ES-I3 (cell line): ENCODE measurements around the gene SH2D5.

Experiments used
- H3K36me3 ChIP-seq: 2 replicates; pipeline ENCODE4 v1.6.1; 2013; ENCODE audit warnings: mild to moderate bottlenecking, low read length, control low read depth, moderate library complexity; ENCODE audit not compliant: insufficient read depth
- H3K4me1 ChIP-seq: 2 replicates; pipeline ENCODE4 v1.6.1; 2013; ENCODE audit warnings: mild to moderate bottlenecking, control low read depth, low read length; ENCODE audit not compliant: insufficient read depth
- H3K9ac ChIP-seq: 2 replicates; pipeline ENCODE4 v1.6.1; 2013; ENCODE audit warnings: low read depth, mild to moderate bottlenecking, low read length, moderate library complexity
- H3K9me3 ChIP-seq: 2 replicates; pipeline ENCODE4 v1.6.1; 2013; ENCODE audit warnings: mild to moderate bottlenecking, low read length, moderate library complexity; ENCODE audit not compliant: control insufficient read depth, insufficient read depth

Gene SH2D5

DNA sequence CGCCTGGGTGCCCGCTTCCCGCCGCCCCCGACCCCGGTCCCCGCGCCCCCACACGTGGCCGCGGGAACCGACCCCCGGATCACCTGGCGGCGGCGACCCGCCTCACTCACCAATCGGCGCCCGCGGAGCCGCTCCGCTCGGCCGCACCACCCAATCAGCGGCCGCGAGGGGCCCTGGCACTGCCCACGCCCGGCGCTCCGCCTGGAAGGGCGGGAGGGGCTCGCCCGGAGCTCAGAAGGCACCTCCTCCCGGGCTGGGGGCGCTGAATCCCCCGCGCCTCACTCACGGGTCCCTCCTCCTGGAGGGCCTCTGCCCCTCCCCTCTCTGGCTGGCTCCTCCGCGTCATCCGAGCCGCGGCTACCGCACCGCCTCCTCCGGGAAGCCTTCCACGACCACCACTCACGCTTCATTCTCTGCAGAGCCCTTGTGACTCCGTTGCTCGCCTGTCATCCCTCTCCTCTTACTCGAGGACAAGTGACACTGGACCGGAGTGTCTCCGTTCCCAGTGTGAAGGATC, 374 bp downstream of the SH2D5 start:
- Histone ChIP-seq H3K9ac (peak overlapping the region; percentile 51; the same call in 1 of the 2 replicates), H3K4me1 (peaks cover 22% of the 10 kb centered on the region)

DNA sequence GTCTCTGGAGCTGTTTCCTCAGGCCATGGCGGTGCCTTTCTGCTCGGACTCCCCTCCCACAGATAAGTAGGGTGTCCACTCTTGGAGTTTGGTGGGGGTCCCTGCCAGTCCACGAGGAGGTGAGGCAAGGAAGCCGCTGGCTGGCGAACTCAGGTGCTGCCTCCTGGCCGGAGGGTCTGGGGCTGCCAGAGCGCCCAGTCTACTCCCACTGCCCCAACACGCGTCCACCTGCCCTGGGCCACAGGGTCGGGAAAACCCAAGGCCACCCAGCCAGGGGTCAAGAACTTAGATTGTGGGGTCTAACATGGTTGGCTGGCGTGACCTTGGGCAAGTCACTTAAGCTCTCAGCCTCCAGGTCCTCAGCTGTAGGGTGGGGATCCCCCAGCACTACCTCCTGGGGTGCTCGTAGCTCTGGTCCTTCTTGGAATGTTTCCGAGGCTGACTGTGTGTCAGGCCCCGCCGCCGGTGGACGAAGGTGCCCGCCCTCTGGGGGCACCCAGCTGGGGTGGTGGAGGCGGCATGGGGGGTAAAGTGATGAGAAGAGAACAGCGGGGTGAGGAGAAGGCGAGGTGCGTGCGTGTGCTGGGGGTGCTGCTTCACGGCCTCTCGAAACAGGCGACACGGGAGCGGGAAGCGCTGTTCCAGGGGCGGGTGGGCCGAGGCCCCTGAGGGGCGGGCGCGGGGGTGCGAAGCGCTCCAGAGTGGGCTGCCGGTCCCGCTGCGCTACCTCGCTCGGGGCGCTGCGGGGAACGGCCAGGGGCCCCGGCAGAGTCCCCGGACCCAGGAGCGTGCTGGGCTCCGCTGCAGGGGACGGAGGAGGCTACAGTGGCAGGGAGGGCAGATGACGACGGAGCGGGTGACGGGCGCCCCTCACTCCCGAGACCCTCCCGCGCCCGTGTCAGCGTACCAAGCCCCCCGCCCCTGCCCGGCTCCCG, 1.2 kb downstream of the SH2D5 start:
- Histone ChIP-seq H3K9ac (peak overlapping the region; percentile 47; the same call in 1 of the 2 replicates), H3K4me1 (peaks cover 22% of the 10 kb centered on the region)

More for the DNA sequence above, 374 bp downstream of the SH2D5 start:
- no peaks in the 10 kb centered on the region for H3K36me3 ChIP-seq
- H3K9me3 ChIP-seq: no peaks in the 10 kb centered on the region

DNA sequence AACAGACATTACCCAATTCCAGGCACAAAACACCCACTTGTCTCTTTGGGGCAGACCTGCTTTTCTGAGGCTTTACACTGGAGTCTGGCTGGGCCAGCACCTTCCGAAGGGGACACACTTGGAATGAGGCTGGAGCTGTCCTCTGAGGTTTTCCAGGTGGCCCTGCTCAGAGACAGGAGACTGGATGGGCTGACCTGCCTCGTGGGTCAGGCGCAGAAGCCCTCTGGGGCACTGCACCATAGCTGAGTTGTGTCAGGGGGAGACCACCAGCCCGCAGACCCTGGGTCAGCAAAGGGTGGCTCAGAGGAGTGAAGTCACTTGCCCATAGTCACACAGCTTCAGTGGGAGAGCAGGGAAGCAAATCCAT, 1.8 kb downstream of the SH2D5 start:
- H3K4me1 ChIP-seq: peaks cover 22% of the 10 kb centered on the region
- H3K36me3 ChIP-seq: no peaks in the 10 kb centered on the region
- no peak overlapping the region for H3K9ac ChIP-seq
- H3K9me3 ChIP-seq: no peaks in the 10 kb centered on the region

More for the DNA sequence above, 1.2 kb downstream of the SH2D5 start:
- Histone ChIP-seq H3K36me3 (no peaks in the 10 kb centered on the region), H3K9me3 (no peaks in the 10 kb centered on the region)

DNA sequence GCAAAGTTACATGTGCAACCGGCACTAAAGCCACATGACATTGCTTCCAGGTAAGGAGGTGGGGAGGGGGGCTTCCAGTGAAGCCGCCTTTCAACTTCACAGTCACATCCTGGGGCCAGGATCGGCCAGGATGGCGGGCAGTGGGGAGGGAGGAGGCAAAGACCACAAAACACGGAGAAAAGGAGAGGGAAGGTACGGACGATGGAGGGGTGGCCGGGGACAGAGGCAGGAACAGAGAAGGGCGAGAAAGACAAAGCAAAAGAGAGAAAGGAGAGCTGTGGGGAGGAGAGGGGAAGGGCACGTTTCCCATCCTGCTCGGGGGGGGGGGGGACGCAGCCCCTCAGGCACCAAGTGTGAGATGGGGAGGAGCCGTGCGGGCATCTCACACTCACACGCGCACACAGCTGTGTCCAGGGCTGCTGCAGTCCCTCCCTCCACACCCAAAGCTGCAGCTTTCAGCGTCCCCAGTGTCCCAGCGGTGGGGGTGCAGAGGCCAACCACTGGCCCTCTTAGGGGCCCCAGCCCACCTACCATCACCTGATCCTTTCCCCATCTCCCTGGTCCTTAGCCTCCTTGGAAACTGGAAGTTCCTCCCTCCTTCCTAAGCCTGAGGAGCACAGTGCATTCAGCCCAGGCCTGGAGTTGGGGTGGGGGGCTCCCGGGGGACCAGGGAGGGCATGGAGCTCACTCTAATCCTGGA, 2.4 kb downstream of the SH2D5 start:
- H3K4me1 ChIP-seq: peaks cover 22% of the 10 kb centered on the region
- no peaks in the 10 kb centered on the region for H3K9me3 ChIP-seq
- H3K9ac ChIP-seq: peak overlapping the region; percentile 26; the same call in 1 of the 2 replicates
- no peaks in the 10 kb centered on the region for H3K36me3 ChIP-seq

DNA sequence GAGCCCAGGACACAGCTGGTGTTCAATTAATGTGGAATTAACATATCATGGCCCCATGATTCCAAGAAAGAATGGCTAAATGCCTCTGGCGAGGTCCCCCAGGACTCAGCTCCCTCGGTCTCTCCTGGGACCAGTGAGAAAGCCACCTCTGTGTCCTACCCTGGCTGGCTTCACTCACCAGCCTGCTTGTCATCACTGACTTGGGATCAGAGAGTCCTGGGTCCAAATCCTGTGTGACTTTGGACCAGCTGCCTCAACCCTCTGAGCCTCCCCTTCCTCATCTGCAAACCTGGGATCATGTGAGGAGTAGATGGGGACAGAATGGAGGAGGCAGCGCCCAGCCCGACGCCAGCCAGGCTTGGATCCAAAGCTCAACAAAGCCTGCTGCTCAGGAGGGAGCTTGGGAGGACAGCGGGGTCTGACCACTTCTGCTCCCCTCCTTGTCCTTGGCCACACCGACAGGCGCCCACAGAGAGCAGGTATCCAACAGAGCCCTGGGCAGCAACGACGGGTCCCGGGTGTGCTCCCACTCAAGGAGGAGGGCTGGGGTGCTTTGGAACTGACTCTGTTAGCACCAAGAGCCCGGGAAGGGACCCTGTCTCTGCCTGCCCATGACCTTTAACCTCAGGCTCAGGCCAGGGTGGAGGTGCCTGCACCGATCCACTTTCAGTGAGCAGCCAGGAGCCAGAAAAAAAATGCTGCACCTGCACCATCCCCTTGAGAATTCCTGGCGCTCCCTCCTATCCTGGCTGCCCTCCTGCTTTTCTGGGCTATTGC, 3.2 kb downstream of the SH2D5 start:
- H3K9ac ChIP-seq: peak overlapping the region; percentile 26; the same call in 1 of the 2 replicates
- no peaks in the 10 kb centered on the region for H3K36me3 ChIP-seq
- H3K9me3 ChIP-seq: no peaks in the 10 kb centered on the region
- peaks cover 22% of the 10 kb centered on the region for H3K4me1 ChIP-seq

DNA sequence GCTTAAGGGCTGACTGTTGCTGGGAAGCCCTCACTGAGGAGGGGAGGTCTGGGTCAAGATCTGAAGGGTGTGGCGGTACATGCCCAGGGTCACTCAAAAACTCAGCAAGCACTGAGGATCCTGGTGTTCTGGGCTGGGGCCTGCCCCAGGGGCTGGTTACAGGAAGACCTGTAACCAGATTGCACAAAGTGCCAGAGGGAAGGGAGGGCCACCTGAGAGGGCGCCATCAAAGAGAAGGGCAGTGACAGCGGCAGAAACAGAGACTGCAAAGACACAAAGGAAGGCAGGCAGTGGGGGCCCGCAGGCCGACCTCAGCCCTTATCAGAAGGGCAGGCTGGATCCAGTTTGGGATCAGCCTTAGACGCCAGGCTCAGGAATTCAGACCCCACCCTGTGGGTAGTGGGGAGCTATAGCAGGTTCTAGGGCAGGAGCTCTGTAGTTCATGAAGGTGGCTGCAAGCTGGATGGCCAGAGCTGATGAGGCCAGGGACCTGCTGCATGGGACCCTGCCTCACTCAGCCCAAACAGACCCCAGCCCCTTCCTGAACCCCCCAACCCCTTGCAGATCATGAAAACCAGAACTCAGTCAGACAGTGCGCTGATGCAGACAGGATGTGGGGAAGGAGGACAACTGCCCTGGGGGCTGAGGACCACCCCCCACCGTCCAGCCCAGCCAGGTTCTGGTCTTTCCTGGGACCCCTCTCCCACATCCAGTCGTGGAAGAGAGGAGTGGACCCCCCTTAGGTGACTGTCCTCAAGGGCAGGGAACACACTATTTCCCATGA, 3.9 kb downstream of the SH2D5 start:
- no peaks in the 10 kb centered on the region for H3K36me3 ChIP-seq
- H3K9ac ChIP-seq: no peak overlapping the region
- peaks cover 17% of the 10 kb centered on the region for H3K4me1 ChIP-seq
- H3K9me3 ChIP-seq: no peaks in the 10 kb centered on the region

DNA sequence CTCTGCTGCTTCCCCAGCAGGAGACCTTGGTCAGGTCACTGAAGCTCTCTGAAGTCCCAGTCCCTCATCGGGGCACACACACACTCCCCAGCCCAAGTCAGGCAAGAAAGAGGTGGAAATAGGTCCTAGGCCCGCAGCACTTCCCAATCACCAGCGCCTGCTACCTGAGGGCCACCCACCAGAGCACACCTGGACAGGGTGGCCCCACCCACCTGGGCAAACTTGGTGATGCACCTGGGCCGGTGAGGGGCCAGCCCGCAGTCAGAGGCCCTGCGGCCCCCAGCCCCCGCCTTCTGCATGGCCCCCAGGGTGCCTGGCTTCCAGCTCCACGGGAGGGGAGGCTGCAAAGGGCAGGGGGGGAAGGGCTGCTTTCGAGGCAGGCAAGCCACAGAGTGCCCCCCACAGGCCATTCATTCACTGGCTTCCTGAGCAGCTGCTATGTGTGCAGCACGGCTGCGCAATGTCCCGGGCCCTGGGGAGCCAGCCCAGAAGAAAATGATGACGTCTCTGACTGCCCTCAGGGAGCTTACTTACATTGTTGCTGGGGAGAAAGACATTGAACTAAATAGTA, 4.7 kb downstream of the SH2D5 start:
- Histone ChIP-seq H3K4me1 (peaks cover 14% of the 10 kb centered on the region), H3K36me3 (no peaks in the 10 kb centered on the region), H3K9ac (no peak overlapping the region), H3K9me3 (no peaks in the 10 kb centered on the region)

DNA sequence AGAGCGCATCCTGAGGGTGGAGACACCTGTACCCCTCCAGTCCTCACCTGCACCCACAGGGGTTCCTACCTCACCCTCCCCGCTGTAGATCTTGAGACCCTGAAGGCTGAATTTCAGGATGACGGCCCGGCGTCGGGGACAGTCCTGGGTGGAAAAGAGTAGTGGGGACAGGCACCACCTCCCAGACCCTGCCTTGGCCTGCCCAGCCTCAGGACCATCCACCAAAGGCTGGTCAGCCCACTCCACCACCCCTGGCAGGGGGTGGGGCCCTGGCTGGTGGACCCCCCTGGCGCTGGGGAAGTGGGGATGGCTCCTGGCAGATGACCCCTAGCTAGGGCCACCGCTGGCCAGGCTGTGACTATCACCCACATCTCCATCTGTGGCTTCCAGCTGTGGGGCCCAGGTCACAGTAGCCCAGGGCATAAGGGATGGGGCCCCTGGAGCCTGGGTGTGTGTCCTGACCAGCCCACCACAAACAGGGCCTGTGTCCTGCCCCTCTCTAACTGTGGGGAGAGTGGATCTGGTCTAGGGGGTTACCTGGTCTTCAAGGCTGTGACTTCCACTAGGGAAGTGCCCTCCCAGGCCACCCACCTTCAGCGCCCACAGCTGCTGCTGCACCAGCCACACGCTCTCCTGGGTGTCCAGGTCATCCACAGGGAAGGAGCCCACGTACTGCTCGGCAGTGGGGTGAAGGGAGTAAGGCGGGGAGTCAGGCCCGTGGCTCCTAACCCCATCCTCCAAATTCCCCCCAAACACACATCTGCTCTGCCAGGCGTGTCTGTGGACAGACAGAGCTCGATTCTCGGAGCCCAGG, 5.4 kb downstream of the SH2D5 start:
- H3K9ac ChIP-seq: no peak overlapping the region
- H3K9me3 ChIP-seq: no peaks in the 10 kb centered on the region
- H3K4me1 ChIP-seq: peaks cover 14% of the 10 kb centered on the region
- no peaks in the 10 kb centered on the region for H3K36me3 ChIP-seq

DNA sequence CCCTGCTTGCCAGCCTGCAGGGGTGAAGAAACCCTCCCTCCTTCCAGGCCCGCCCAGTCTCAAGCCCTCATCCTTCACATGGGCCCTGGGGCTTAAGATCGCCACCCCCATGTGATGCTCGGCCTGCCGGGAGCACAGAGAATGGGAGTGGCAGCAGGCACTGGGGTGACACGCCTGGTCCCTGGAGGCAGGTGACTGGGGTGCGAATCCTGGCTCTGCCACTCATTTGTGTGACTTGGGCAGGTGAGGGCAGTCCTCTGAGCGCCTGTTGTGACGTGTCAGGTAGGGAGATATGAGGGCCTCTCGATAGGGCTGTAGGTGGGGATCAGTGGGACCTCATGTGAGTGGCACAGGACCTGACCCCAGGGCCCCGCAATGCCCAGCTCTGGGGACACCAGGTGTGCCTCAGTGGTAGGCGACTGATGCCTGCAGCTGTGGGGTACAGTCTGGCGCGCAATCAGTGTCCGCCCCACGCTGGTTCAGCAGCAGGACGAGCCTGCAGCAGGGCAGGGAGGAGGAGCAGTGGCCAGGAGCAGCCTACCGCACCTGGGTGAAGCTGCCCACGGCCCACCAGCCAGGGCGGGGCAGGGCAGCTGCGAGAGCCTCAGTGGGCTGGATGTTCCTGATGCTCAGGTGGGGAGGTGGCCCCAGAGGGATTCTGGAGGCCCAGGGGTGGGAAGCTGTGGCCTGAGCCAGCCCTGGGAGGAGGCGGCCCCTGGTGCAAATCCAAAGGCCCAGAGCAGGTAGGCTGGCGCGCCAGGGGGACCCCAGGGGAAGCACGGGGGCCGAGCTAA, 6.2 kb downstream of the SH2D5 start:
- Histone ChIP-seq H3K9me3 (no peaks in the 10 kb centered on the region), H3K9ac (no peak overlapping the region), H3K4me1 (peaks cover 14% of the 10 kb centered on the region), H3K36me3 (no peaks in the 10 kb centered on the region)

DNA sequence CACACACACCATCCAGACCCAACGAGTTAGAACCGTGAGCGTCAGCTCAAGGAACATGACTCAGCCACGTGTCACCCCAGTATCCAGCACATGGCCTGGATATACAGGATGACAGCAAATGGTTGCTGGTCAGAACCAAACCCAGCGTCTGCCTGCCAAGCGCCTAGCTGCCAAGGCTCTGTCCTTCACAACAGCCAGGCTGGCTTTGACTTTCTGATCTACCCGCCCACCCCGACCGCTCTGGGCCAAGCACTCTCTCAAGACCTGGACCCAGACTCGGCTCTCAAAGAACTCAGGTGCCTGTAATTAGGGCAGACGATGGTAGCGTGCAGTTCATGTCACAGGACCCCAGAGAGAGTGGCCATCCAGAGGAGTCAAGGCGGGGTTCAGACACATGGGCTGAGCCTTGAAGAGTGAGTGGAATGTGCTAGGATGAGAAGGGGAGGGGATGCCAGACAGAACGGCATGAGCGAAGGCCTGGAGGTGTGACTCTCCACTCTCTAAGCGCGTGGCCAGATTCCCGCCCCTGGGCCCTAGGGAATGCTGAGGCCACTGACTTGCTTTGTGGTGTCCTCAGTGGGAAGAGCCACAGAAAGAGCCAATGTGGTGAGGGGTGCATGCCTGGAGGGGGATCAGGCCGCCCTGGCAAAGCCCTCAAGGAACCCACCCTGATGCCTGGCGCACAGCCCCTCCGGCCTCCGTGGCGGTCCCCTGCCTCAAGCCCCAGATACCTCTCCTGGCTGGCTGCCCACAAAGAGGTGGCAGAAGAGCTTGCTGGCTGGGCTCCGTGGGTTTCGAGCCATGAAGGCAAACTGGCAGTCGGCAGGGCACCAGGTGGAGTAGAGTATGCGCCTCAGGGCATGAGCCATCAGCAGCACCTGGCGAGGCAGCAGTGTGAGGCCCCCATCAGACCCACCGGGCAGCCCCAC, 7.0 kb downstream of the SH2D5 start:
- H3K9me3 ChIP-seq: no peaks in the 10 kb centered on the region
- peaks cover 14% of the 10 kb centered on the region for H3K4me1 ChIP-seq
- no peak overlapping the region for H3K9ac ChIP-seq
- H3K36me3 ChIP-seq: no peaks in the 10 kb centered on the region

DNA sequence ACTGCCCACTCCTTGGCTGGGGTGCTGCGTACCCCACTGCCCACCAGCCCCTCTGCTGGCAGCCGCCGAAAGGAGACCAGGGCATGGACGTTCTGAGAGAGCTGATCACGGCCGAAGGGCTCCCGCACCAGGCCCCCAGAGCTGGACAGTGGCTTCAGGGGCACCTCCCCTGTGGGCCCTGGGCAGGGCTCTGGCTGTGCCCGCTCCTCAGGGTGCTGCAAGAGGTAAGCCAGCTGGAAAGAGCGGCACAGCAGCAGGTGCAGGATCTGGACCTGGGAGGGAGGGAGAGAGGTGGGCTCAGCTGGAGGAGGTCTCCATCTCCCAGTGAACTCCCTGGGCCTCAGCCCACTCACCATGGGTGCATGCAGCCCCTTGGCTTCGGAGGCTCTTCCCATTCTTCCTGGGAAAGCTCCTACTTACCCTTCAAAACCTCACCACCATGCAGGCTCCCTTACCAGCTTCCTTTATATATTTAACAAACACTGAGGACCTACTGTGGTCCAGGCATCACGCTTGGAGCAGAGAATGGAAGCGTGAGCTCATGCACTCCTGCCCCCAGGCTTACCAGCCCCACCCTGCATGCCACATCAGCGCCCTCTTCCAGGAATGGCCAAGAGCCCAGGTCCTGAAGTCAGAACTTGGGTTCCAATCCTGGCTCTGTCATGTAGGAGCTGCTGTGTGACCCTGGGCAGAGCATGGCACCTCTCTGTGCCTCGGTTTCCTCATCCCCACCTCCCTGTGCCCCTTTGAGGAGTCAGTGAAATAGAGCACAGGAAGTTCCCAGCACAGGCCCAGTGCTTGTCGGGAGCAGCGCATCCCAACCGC, 7.9 kb downstream of the SH2D5 start:
- no peaks in the 10 kb centered on the region for H3K36me3 ChIP-seq
- H3K9ac ChIP-seq: no peak overlapping the region
- peaks cover 14% of the 10 kb centered on the region for H3K4me1 ChIP-seq
- H3K9me3 ChIP-seq: no peaks in the 10 kb centered on the region
